GM04504 (cell line): ENCODE data around the gene CDH18.
"Not testable (repeated sequence)": the region's sequence is repeated elsewhere in the genome, so short reads cannot be mapped to it uniquely, and the experiment has no call there.

Experiments
- DNase-seq: peaks from one replicate; pipeline ENCODE4 v3.0.0-alpha.2; 2012; ENCODE audit warnings: low read depth

Gene CDH18

DNA sequence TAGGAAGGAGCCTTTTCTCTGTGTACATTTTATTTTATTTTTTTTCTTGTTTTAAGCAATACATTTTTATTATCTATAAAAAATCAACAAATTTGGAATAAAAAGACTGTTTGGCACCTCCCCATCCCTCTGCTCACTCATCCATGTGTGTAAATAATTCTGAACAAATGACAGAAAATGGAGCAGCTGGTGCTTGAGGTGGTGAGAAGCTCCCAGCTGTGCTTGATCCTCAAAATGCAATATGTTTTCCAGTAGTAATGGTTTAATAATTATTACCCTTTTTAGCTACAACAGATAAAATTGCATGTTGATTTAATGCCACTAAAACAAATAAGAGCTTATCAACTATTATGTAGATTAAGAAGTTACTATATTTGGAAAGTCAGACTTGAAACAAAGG is 132.5 kb downstream of the CDH18 start:
- DNase-seq, result no peak

GRCh38 chr5:19855031-19855430 is 133.0 kb downstream of the CDH18 start:
- DNase-seq, result no peak

GRCh38 chr5:19853616-19854240 is 134.3 kb downstream of the CDH18 start:
- no peak for DNase-seq

- no peak for DNase-seq
Measured at GRCh38 chr5:19837536-19838174, 150.3 kb downstream of the CDH18 start.

- no peak for DNase-seq
Measured at GRCh38 chr5:19835442-19835841, 152.6 kb downstream of the CDH18 start.

GRCh38 chr5:19812720-19813119 is 175.3 kb downstream of the CDH18 start:
- DNase-seq, result not testable (repeated sequence)

DNA sequence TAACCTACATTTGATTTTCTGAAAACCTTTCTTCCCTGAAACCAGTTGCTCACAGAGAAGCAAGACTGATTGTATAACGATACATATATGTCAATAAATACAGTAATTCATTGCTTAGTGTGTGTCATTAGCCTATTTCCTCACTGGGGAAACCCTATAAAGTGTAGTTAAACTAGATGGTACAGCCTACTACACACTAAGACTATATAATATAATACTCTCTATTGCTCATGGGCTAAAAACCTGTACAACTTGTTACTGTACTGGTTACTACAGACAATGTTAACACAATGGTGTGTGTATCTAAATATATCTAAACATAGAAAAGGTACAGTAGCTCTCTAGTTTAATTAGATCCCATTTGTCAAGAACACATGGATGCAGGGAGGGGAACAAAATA is 181.2 kb downstream of the CDH18 start:
- no peak for DNase-seq

DNA sequence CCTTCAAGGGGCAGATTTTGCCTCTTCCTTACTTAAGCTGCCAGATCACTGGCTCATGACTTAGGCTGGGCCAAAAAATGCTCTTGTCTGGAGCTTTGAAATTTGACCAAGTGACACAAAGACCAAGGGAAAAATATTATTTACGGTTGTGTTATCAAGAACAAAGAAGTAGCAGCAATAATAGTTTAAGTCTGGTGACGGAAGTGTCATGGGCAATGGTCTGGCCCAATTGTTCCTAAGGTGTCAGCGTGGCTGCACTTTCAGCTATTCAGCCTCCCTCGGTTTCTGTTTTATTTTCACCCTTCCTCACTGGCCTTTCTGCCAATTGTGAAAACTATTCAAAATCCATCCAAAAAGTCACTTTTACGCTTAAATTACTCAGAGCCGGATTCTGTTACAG is 185.3 kb downstream of the CDH18 start:
- DNase-seq, result no peak

GRCh38 chr5:19795218-19795617 is 192.8 kb downstream of the CDH18 start:
- DNase-seq, result no peak

- DNase-seq, result no peak
Measured at GRCh38 chr5:19790829-19791466, 197.1 kb downstream of the CDH18 start.

DNA sequence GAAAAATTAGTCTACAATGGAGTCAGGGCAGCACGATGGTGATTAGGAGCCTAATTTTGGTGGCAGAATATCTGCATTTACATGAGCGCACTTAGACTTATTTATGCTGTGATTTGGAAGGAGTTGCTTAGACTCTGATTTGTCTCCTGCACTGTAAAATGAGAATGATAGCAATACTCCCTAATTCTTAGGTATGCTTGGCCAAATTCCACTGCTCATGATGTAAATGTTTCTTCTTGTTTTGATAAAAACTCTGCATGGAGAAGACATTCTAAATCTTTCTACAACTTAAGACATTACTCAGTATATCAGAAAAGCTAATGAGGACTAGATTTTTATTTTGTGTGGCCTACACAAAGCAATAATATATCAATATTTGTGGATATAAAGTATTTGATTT is 205.4 kb downstream of the CDH18 start:
- no peak for DNase-seq

DNA sequence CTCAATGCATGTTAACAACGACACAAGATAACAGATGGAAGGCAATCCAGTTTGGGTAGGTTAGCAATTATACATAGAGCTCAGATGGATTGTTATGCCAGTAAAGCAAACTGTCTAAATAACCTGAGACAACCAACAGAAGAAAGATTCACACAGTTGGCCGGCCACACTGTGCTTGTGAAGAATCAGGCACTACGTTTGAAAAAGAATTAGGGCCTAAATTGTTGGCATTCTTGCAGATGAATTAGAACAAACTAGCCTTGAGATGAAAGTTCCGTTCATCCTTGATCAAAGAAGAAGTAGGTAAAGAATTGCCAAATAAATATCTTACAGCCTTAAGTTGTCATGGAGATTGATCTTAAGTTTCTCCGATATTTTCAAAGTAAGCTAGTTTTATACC is 210.6 kb downstream of the CDH18 start:
- DNase-seq, result no peak

DNA sequence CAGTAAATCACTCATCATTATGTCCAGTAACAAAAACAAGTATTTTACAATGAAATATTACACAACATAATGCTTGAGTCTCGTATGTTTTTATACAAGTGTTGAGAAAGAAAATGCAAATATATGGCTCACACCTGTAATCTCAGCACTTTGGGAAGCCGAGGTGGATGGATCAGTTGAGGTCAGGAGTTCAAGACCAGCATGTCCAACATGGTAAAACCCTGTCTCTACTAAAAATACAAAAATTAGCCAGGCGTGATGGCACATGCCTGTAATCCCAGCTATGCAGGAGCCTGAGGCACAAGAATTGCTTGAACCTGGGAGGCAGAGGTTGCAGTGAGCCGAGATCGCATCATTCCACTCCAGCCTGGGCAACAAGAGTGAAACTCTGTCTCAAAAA is 211.1 kb downstream of the CDH18 start:
- DNase-seq, result not testable (repeated sequence)

- no peak for DNase-seq
Measured at GRCh38 chr5:19771174-19771835, 216.7 kb downstream of the CDH18 start.

DNA sequence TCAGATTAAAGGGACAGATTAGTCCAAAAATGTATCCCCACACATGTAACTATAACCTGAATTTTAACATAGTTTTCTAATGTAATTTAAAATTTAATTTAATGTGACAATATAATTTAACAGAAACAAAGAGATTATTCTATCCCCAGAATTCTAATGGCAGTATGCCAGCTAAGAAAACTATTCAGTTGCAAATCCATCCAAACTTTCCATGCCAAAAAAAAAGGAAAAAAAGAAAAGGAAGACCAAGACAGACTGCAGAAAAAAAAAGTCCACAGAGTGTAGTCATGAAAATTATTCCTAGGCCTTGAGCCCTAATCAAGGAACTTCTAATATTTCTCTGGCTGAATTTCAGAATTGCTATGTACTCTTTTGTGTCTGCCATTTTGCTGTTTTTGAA is 217.6 kb downstream of the CDH18 start:
- no peak for DNase-seq

DNA sequence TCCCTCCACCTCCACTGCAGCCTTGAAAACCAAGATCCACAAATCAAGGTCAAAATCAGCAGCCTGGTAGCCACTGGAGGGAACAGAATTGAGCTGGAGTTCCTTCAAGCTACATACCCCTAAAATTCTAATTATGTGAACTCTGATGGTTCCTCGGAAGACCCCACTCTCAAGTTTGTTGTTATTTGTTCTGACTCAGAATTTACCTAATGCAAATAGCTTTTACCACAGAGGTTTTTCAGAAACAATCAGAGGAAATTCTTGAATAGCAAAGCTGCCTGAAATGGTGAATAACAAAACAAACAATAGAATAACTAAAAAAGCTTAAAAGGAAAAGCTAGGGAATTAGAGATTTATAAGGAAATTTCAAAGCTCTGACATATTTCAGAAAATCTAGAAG is 220.0 kb downstream of the CDH18 start:
- DNase-seq, result no peak

GRCh38 chr5:19753579-19753978 is 234.4 kb downstream of the CDH18 start:
- no peak for DNase-seq

GRCh38 chr5:19751326-19751725 is 236.7 kb downstream of the CDH18 start:
- DNase-seq, result no peak

DNA sequence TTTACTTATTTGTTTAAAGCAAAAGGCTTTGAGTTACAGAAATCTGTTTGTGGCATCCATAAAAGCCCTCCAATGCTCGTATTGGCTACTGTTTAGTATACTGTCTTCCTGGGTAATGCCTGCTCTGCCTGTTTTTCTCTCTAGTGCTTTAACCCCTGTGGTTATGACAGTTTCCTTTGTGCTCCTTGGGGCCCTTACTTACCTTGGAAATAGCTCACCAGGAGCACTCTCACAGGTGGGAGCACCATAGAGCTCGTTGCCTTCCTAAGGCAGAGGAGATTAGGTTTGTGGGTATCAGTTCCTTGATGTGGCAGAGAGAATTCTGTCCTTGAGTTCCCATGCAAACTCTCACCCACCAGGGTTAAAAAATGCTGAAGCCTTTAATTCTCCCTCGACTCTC is 242.8 kb downstream of the CDH18 start:
- no peak for DNase-seq

DNA sequence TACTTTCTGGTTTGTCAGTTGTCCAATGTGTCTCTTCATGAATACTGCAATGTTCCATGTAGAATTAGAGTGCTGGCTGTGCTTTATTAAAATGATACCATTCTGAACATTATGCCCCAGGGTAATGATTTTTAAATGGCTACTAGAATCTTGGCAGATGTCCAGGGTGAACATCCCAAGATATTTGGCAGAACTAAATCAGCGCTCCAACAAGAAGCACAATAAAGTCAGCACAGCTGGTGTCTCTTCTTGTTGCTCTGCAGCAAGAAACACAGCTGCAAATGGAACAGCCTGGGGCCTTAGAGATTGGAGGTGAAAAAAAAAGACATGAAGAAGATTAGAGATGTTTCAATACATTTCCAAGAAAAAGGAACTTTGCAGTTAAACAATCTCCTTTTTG is 248.3 kb downstream of the CDH18 start:
- no peak for DNase-seq

DNA sequence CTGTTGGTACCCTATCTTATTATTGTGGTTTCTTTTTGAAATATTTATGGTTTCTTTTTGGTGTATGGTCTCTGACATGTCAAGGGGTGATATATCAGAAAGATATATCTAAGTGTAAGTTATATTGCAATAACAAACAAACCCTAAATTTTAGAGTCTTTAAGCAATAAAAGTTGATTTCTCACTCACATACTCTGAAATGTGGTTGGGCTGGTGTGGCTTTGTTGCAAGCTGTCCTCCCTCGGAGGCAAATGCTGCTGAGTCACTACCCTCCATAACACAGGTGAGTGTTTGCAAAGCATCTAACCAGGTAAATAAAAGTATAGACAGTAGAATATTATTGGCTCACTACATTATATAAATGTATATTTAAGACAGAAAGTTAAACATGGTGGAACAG is 253.2 kb downstream of the CDH18 start:
- no peak for DNase-seq

GRCh38 chr5:19733612-19734495 is 254.1 kb downstream of the CDH18 start:
- no peak for DNase-seq
